ENCODE data around the gene EEF1G.
"Not testable (repeated sequence)": the region's sequence is repeated elsewhere in the genome, so short reads cannot be mapped to it uniquely, and the experiment has no call there.

Gene EEF1G

DNA sequence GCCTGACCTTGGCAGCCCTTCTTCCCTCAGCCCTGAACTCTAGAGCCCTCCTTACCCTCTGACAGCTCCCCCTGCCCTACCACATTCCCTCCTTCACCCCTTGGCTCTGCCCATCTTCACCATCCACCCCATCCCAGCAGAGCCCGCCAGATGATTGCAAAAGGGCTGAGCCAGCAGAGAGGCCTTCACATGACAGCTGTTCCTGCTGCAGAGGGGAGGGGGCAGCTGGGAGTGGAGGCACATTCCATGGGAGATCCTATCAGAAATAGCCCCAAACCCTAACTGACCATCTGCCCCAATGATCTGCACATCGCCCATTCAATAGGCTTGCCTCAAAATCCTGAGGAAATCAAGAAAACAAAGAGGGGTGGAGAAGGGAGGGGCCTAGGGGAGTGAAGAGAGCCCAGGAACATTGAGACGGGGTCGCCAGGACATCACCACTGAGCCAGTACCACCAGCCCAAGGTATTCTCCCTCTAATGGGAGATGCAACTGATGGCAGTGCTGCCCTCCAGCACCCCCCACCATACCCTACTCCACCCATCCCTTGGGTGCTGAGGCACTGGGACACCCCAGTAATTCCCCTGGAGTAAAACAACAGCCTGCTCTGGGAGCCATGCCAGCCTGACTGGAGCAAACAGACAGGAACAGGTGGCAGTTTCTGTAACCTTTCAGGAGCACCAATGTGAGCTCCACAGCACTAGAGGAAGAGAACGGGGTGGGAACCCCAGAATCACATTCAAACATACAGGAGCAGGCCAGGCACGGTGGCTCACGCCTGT, 19.1 kb downstream of the EEF1G start:
- no peak for DNase-seq (ENCODE audit: low spot score)

DNA sequence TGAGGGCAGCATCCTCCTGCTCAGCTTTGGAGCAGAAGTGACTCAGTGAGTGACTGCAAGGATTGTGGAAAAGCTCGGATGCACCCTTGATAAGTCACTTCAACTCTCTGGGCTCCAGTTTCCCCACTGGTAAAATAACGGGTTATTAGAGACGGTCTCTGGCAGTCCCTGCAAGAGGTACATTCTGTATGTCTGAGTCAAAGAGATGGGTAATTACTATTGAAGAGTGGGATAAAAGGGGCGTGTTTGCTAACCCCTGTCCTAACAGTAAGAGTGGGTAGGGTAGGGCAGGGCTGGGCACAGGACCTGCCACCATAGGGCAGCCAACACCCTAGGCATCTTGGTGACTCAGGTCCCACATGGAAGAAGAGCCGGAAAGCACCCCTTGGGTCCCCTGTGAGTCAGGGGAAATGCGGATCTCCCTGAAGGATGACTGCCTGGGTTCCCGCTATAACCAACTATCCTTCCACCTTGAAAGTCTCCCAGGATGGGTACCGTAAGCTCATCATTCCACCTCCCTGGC, 19.8 kb downstream of the EEF1G start:
- DNase-seq (ENCODE audit: low spot score), result peak; percentile 67

DNA sequence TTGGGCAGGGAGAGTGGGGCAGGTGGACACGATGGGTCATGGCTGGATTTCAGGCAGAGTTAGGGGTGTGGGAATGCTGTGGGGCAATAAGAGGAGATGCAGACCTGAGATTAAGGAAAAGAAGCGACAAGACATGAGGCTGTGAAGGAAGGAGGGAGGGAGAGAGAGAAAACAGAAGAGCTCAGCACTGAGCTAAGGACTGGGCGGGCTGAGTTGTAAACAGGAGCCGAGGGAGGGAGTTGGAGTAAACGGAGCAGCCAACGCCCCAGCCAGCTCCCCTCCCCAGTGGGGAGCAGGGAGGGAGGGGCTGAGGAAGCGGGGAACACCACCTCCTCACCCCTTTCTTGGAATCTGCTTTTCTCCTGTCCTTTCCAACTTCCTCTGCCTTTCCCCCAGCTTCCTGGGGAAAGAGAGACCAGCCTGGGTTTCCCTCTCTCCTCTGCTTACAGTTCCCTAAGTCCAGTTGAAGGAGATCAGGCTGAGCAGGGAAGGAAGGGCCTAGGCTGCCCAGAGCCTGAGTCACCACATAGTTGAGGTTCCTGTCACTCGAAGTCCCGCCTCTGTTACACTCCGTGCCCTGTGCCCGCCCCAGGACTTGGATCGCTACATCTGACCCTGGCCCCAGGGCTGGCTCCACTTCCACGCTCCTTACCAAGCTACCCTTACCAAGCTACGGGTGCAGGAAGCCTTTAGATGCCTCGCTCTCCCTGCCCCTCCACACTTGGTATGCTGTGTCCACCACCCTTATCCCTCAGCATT, 20.4 kb downstream of the EEF1G start:
- DNase-seq (ENCODE audit: low spot score), result peak; percentile 88

DNA sequence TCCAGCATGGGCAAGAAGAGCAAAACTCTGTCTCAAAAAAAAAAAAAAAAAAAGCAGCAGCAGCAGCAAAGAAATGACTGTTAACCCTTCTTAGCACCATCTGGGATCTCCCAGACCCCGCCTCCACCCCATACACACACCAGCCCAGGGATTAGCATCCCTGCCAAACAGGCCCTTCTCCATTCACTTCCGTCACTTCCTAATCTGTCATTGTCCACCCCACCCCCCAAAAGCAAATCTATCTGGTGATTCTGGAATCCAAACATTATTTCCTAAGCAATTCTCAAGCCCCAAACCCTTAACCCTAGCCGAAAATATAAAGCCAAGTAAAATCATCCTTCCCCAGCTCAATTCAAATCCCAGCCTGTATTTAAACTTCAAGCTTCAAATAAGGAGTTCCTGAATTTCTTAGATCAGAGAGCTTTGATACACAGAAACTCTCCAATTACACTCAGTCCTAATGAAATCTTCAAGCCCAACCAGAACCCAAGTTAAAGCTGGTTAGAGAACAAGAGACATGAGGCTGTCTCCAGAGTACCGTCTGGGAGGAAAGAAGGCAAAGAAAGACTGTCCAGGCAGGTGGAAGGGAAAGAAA, 21.1 kb downstream of the EEF1G start:
- DNase-seq (ENCODE audit: low spot score), result no peak

DNA sequence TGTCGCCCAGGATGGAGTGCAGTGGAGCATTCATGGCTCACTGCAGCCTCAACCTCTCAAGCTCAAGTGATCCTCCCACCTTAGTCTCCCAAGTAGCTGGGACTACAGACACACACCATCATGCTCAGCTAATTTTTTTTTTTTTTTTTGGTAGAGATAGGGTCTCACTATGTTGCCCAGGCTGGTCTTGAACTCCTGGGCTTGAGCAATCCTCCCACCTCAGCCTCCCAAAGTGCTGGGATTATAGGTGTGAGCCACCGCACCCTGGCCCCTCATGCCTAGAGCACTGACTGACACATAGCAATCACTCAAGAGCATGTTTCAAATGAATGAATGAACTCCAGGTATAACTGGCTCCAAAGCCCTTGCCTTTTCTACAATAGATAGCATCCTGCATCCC, 23.2 kb downstream of the EEF1G start:
- DNase-seq (ENCODE audit: low spot score), result not testable (repeated sequence)

DNA sequence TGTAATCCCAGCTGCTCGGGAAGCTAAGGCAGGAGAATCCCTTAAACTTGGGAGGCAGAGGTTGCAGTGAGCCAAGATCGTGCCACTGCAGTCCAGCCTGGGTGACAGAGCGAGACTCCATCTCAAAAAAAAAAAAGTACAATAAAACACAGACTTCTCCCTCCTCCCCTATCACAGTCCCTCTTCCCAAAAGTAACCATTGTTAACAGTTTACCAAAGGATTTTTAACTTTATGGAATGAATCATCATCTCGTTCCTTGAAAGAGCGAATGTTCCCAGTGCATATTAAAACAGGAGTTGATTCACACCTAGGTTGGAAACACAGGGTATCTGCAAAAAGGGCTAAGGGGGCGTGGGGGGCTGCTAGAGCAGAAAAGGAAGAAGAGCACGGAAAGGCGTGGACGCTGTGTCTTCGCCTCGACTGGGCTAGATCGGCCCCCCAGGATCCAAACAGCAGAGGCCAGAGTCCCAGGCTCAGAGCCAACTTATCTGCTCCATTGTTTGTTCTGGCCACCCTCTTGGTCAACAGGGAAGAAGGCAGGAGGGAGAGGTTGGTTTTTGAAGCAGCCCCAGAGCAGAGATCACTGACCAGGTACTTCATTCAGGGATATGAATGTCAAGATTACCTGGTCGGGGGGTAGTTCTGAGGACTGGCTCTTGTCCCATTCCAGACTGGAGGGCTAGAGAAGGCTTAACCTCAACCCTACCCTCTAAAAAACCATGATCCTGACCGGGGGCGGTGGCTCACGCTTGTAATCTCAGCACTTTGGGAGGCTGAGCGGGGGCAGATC, 25.0 kb downstream of the EEF1G start:
- DNase-seq (ENCODE audit: low spot score), result no peak

DNA sequence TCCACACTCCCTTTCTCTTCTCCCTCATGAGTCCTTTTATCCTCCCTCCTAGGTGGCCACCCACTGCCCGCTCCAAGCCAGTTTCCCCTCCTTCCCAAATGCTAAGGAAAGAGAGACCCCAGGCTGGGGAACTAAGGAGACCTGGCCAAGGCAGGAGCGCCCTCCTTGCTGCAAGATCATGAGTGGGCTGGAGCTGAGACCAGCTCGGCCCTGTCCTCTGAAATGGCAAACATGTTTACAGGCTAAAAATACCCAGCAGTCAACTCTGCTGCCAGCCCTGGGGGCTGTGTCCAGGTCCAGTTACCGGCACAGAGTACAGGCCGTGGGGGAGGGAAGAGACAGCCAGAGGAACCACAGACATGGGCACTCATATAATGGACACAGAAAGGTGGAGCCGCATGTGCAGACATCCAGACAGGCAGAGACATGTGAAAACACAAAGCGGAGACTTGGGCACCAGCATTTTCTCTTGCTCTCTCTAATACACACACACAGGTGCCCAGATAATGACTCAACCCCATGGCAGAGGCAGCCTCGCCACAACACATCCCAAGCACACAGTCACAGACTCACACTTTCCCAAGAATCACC, 25.9 kb downstream of the EEF1G start:
- no peak for DNase-seq (ENCODE audit: low spot score)

DNA sequence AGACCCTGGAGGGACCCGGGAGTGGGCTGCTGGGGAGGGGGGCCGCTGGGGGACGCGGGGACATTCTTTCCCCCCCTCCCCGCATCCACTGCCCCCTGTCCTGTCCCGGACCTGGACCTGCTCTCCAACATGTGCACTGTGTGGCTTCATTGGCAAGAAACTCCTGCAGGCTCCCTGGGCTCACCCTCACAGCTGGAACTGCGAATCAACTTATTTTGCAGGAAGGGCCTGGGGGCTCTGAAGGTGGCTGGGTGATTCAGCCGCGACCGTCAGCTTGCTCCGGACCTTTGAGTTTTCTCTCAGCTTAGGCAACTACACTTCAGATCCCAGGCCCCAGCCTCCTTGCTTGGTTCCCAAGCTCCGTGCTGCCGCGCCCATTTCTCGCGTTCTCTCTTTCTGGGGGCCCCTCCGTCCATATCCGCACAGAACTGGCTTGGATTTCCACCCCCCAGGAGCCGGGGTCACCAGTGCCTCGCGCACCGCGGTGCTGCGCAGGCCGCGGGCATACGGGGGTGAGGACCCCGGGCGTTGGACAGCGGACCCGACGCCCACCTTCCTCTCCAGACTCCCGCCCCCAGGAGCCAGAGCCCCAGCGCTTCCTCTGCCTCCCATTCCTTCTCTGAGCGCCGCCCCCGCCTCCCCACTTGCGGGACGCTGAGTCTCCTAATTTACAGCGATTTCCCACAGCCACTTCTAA, 26.6 kb downstream of the EEF1G start:
- DNase-seq (ENCODE audit: low spot score), result peak; percentile 39

DNA sequence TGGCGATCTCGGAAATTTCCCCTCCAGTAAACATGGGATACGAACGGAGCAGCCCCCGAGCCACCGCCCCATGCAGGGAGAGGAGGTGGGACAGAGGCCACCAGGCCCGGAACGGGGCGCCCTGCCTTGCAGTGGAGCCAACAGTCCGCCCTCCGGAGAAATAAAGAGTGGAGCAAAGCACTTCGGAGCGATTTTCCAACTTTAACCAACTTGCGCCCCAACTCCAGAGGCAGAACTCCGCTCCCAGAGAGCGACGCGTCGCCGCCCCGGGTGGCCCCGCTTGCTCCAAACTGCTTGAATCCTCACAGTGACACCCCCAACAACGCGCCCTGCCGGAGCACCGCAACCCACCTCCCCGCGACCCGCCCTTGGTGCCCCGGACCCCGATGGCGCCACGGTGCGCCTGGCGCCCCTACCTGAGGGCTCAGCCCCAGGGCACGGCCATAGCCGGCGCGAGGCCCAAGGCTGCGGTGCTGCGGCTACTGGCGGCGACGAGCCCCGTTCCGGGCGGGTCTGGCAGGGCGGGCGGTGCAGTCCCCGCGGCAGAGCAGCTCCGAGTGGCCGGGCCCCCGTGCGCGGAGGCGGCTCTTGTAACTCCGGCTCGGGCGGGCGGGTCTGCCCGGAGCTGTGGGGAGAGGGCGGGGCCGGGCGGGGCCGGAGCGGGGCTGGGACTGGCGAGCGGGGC, 27.3 kb downstream of the EEF1G start, which contains the start of gene AHNAK:
TSS of gene AHNAK (minus strand) at position 563 of the 685 bp plus-strand sequence. CDS start 10,708 bp downstream, outside the sequence.
- DNase-seq (ENCODE audit: low spot score), result peak; percentile 72

DNA sequence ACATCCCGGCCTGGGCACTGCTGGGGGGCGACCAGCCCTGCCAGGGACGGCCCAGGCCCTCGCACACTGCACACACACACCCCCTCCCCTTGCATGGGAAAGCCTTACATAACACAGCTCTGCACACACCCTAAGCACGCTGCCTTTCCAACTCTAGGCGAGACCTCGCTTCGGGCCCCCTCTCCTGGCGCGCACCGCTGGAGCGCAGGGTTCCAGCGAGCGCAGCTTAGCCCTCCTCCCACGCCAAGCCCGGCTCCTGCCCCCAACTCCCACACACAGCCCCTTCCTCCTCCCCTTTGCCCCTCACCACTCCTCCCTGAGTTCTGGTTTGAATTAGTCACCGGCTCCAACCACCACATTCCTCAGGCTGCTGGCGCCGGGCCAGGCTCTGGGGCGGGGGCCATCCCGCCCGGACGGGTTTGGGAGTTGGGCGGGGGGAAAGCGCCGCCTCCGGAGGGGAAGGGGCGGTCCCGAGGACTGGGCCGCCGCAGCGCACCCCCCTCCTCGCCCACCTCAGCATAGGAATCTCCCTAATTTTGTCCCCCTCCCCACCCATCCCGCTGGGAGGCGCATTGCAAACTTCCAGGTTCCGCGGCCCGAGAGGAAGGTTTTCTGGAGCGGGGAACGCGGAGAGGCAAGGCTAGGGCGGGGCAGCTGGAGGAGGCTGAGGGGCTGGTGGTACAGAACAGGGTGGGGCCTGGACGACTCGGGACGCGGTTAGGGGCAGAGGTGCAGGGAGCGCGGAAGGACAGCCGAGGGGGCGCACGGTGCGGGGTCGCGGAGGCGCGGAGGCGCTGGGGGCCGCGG, 28.1 kb downstream of the EEF1G start:
- DNase-seq (ENCODE audit: low spot score), result peak; percentile 91

DNA sequence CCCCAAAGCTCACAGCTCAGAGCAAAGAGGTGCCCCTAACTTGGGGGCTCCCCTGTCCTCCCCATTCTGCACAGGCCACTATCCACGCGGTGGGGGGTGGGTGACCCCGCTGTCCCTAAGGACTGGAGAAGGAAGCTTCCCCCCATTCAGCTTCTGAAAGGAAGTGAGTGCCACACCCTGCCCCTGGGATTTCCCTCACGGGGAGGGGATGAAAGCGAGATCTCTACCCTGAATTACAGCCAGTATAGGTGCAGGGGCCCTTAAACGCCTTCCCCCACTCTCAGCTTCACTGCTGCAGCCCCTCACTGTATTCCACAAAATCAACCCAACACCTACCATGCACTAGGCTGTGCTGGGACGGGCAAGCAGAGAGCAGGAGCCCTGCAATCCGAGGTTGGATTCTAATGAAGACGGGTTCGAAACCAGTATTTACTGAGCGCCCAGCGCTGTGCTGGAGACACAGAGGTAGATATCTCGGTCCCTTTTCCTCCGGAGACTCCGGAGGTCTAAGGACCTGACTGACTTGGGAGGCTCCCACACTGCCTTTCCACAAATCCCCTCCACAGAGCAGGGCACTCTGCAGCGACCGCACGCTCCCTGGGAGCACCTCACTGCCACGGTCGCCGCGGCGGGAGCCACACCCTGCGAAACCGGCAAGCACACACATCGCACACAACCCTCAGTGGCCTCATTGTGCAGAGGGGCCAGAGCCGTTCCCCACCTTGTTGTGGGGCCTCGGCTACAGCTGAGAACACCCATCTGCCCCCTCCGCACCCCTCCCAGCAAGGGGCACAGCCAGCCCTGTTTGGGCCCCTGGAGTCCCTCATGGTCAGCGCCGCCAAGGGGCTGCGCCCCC, 28.9 kb downstream of the EEF1G start:
- no peak for DNase-seq (ENCODE audit: low spot score)

DNA sequence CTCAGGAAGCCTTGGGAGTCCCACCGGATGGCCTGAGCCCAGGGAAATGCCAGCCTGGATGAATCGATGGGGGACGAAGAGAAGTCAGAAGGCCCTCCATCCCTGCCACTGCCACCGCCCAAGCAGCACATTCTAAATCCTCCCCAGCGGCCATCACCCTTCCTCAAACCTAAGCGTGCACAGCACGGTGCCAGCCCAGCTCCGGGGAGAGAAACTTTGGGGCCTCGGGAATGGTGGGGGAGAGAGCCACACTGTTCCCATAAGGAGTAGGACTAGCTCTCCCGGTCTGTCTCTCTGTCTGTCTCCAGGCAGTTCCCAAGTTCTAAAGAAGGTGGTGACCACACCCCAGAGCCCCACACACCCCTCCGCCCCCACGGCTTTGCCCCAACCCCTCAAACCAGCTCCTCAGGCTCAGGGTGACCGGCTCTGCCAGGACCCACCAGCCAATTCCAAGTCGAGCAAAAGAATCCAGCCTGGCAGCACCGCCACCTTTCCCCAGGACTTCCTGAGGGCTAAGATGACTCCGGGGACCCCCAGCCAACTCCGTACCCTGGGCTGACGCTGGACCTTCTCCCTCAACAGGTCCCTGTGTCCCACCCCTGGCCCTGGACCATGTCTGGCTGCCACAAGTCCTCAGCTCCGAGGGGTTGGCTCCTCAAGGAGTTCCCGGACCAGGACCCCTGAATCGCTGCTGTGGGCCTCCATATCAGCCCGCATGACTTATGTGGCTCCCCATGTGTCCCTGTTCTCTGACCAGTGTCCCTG, 29.8 kb downstream of the EEF1G start:
- DNase-seq (ENCODE audit: low spot score), result no peak

DNA sequence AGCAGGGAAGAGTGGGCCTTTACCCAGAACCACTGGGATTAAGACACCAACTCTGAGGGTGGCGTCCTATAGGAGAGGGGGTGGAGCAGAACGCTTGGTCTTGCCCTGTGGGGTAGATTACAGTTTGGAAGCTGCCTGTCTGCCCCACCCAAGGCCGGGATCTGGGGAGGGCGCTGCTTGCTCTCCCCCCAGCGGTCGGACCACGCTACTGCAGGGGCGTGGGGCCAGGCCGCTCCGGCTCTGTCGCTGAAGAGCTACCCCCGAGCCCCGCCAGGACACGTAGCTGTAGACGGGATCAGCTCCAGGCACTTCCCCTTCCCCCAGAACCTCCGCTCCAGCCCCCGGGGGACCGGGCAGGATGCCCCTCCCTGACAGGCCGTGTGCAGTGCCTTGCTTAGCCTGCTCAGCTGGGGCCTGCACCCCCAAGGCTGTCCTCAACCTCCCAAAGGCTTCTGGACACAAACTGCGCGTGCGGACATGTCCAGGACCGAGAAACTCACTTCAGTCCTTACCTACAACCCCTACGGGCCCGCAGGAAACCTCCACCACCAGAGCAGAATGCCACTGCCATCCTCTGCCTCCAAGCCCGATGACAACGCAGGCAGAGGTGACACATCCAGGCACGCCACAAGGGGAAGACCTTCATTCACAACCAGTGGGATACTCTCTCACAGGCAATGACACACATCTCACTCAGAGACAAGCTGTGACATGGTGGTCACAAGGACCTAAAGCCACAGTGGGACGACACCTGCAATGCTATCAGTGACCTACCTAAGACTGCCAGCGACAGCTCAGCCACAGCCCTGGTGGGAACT, 30.7 kb downstream of the EEF1G start:
- DNase-seq (ENCODE audit: low spot score), result peak; percentile 74

DNA sequence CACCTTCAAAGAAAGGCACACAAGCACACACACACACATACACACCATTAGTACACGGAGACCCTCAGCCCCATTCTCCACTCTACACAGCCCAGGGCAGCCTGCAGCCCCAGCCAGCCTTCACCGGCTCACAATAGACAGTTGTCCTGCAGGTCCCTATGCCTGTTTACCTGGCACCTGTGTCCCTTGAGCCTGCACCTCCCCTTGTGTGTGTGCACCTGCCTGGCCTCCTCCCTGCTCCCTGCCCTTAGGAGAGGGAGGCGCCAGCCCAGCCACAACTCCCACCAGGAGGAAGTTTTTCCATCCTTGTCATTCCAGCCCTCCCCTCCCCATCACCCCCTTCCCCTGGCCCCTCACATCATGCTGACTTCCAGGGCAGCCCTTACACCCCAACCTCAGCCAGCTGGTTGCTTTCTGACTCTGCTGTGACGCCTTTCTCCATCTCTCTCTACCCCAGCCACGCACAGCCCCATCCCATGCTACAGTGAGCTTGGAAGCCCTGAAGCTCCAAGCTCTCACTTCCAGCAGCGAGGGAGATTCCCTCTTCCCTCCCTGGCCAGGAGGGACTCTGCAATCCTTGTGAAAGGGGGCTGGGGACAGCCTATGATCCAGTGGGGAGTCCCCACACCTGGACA, 31.5 kb downstream of the EEF1G start:
- no peak for DNase-seq (ENCODE audit: low spot score)

DNA sequence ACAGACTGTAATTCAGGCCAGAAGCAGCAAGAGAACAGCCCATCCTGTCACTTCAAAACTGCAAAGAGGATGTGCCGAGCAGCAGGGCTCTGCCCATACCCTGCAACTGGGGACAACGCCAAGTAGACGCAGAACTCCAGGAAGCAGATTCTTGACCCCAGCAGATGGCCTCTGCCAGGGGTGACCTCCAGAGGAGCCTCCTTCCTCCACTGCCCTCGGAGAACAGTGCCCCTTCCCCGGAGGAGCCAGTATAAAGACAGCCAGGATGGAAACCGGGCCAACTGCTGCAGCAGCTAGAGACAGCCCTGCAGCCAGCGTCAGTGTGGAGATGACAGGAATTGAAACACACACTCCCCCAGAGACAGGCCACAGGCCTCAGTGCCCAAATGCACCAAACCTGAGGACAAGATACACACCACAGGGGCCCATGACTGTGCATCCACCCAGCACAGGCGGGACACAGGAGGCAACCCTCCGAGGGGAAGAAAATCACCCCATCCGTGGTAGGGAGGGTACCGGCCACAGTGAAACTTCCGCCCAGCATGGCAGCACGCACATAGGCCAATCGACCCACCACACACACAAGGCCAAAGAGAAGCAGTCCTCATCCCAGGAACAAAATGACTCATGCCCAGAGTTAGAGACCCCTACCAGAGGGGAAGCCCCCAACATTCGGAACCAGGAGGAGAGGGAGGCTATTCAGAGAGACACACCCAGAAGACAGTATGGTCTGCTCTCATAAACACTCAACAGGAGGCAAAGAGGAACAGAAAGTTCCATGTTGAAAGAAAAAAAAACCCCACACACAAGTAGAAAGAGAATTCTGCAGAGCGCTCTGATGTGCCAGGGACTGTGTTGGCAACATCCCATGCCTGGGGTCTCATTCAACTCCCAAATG, 32.6 kb downstream of the EEF1G start:
- no peak for DNase-seq (ENCODE audit: low spot score)

Measured in AG08395 (cell line).